ENCODE results near the gene SERPINB3.
"Not testable (repeated sequence)": the region's sequence is repeated elsewhere in the genome, so short reads cannot be mapped to it uniquely, and the experiment has no call there.

Gene SERPINB3

GRCh38 chr18:63646936-63647335 lies 14.8 kb downstream of the SERPINB3 start:
- no peak for DNase-seq (ENCODE audit: low read depth)

- DNase-seq (ENCODE audit: low read depth) = not testable (repeated sequence)
Observed at GRCh38 chr18:63644694-63645093, 17.0 kb downstream of the SERPINB3 start.

GRCh38 chr18:63644142-63644541 lies 17.6 kb downstream of the SERPINB3 start, which contains the start of gene SERPINB4:
Gene SERPINB4, minus strand, starts transcription at chr18:63644256. Its CDS starts 679 bp downstream, at chr18:63643577.
- DNase-seq (ENCODE audit: low read depth) = not testable (repeated sequence)

GRCh38 chr18:63642668-63643356 lies 18.9 kb downstream of the SERPINB3 start:
- DNase-seq (ENCODE audit: low read depth) = not testable (repeated sequence)

- not testable (repeated sequence) for DNase-seq (ENCODE audit: low read depth)
Observed at GRCh38 chr18:63641157-63641680, 20.5 kb downstream of the SERPINB3 start.

- no peak for DNase-seq (ENCODE audit: low read depth)
Observed at GRCh38 chr18:63637703-63638102, 24.0 kb downstream of the SERPINB3 start.

- no peak for DNase-seq (ENCODE audit: low read depth)
Observed at GRCh38 chr18:63627819-63628218, 33.9 kb downstream of the SERPINB3 start.

- DNase-seq (ENCODE audit: low read depth) = no peak
Observed at GRCh38 chr18:63626431-63626830, 35.3 kb downstream of the SERPINB3 start.

- no peak for DNase-seq (ENCODE audit: low read depth)
Observed at GRCh38 chr18:63624863-63625262, 36.8 kb downstream of the SERPINB3 start.

GRCh38 chr18:63619661-63620060 lies 42.0 kb downstream of the SERPINB3 start:
- DNase-seq (ENCODE audit: low read depth) = no peak

- no peak for DNase-seq (ENCODE audit: low read depth)
Observed at GRCh38 chr18:63617915-63618234, 43.8 kb downstream of the SERPINB3 start.

GRCh38 chr18:63617049-63617914 lies 44.4 kb downstream of the SERPINB3 start:
- no peak for DNase-seq (ENCODE audit: low read depth)

GRCh38 chr18:63613420-63613819 lies 48.3 kb downstream of the SERPINB3 start:
- DNase-seq (ENCODE audit: low read depth) = no peak

- no peak for DNase-seq (ENCODE audit: low read depth)
Observed at GRCh38 chr18:63606526-63606925, 55.2 kb downstream of the SERPINB3 start.

All from activated T-cell treated with anti-CD3 and anti-CD28 coated beads for 24 hours (primary cell).